Thoracic aorta (tissue), 2 donors: Measurements from ENCODE around the gene KCTD10. TPM values are rescaled to one million over a fixed set of nuclear protein-coding genes. Genes with fewer than 3 reads are reported as not detected.
A peak's percentile ranks its signal among the peaks of the same experiment; 100 is the strongest.

Experiments used
- ATAC-seq: fragments of 150-250 bp; one replicate; pipeline ENCODE4 v1.8.0; 2017; ENCODE audit warnings: low read depth; ENCODE audit not compliant: insufficient number of reproducible peaks, low FRiP score
- DNase-seq: peaks from one replicate; pipeline ENCODE4 v3.0.0-alpha.2; 2020; ENCODE audit warnings: low spot score
- H3K27ac ChIP-seq, 2 donors: fragments of 200-600 bp; sonication (generic); 1 replicate in 1 of 2; 2 replicates in 1 of 2; pipeline ENCODE4 v1.5.1; 2016; ENCODE audit warnings: mild to moderate bottlenecking in 2 of 2, moderate library complexity in 2 of 2
- H3K27me3 ChIP-seq: fragments of 200-600 bp; sonication (generic); replicated peaks from 2 replicates; pipeline ENCODE4 v1.6.0; 2016; ENCODE audit warnings: mild to moderate bottlenecking; ENCODE audit not compliant: insufficient read depth
- H3K36me3 ChIP-seq: fragments of 200-600 bp; sonication (generic); one replicate; pipeline ENCODE4 v1.5.1; 2016
- H3K4me1 ChIP-seq, 2 donors: fragments of 200-600 bp; sonication (generic); 1 replicate in 1 of 2; 2 replicates in 1 of 2; pipeline versions ENCODE4 v1.5.1 to v1.6.0; 2016; ENCODE audit warnings: low read depth in 2 of 2, mild to moderate bottlenecking in 1 of 2; ENCODE audit not compliant: control insufficient read depth in 1 of 2
- H3K4me3 ChIP-seq: fragments of 200-600 bp; sonication (generic); 2 replicates; pipeline ENCODE4 v1.5.1; 2016; ENCODE audit warnings: mild to moderate bottlenecking
- H3K9me3 ChIP-seq: fragments of 200-600 bp; sonication (generic); 2 replicates; pipeline ENCODE4 v1.5.1; 2016
- total RNA-seq, 2 donors: library from RNA; depleted of rRNA; stranded (reverse); fragments of >200 nt; gene quantifications; one replicate each; pipeline versions ENCODE4 v1.1.0 to v1.2.3, GENCODE V29; 2016
- TF ChIP-seq, protein P1 (sequence below): fragments of 200-600 bp; sonication (generic); IDR thresholded peaks from one replicate; pipeline ENCODE4 v1.5.1; 2019; ENCODE audit warnings: antibody characterized with exemption

The KCTD10 gene
- total RNA-seq, 2 donors from 2014 or later, result 109 to 271 TPM

DNA sequence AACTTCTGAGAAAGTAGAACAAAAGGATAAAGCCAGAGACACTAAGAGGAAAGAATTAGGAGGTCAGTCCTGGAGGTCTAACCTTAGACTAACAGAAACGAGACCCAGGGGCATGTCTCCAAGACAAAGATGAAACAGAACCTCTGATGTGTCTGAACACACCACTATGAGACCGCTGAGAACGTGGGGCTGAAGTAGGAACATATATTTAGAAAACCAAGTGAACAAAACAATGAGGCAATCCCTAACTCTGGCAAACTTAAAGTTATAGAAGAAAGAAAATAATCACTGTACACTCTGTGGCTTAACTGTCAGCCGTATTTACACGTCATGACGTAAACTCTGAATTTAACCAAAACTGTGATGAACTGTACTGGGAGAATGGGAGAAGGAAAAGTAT is 17.9 kb downstream of the KCTD10 start:
- peak overlapping the region; percentile 99 for H3K27ac ChIP-seq
- no peaks in the 10 kb centered on the region for H3K27me3 ChIP-seq
- TF ChIP-seq, protein P1, sequence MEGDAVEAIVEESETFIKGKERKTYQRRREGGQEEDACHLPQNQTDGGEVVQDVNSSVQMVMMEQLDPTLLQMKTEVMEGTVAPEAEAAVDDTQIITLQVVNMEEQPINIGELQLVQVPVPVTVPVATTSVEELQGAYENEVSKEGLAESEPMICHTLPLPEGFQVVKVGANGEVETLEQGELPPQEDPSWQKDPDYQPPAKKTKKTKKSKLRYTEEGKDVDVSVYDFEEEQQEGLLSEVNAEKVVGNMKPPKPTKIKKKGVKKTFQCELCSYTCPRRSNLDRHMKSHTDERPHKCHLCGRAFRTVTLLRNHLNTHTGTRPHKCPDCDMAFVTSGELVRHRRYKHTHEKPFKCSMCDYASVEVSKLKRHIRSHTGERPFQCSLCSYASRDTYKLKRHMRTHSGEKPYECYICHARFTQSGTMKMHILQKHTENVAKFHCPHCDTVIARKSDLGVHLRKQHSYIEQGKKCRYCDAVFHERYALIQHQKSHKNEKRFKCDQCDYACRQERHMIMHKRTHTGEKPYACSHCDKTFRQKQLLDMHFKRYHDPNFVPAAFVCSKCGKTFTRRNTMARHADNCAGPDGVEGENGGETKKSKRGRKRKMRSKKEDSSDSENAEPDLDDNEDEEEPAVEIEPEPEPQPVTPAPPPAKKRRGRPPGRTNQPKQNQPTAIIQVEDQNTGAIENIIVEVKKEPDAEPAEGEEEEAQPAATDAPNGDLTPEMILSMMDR, result no peak
- peaks cover 38% of the 10 kb centered on the region for H3K36me3 ChIP-seq
- DNase-seq (no peak), ATAC-seq (peak; percentile 29)
- H3K9me3 ChIP-seq, result no peaks in the 10 kb centered on the region
- H3K4me3 ChIP-seq, result peak overlapping the region; percentile 2
- H3K4me1 ChIP-seq, result peaks cover 55 to 66% of the 10 kb centered on the region in 2 donors

DNA sequence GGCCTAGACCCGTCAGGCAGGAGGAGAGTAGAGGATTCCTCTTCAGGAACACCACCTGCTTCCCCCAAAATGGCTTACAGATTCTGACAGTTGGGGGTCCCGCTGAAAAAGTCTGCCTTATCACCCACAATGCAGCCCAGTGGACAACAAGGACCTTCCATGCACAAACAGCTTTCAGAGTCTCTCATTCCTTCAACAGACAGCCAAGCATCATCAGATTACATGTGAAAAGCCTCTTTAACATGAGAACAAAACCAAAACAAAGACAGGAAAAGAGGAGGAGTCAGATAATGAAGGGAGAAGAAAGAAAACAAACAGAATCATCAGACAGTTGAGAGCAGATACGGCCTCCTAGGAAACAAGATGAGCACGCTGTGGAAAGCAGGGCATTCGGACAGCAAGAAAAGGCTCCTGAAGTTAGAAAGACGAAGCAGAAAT is 18.3 kb downstream of the KCTD10 start:
- Histone ChIP-seq H3K4me1 (peaks cover 50 to 62% of the 10 kb centered on the region in 2 donors), H3K27ac (peak overlapping the region; percentile 99), H3K27me3 (no peaks in the 10 kb centered on the region), H3K4me3 (peak overlapping the region; percentile 2), H3K9me3 (no peaks in the 10 kb centered on the region), H3K36me3 (peaks cover 42% of the 10 kb centered on the region)
- DNase-seq (no peak), ATAC-seq (no peak)
- TF ChIP-seq, protein P1, result no peak

DNA sequence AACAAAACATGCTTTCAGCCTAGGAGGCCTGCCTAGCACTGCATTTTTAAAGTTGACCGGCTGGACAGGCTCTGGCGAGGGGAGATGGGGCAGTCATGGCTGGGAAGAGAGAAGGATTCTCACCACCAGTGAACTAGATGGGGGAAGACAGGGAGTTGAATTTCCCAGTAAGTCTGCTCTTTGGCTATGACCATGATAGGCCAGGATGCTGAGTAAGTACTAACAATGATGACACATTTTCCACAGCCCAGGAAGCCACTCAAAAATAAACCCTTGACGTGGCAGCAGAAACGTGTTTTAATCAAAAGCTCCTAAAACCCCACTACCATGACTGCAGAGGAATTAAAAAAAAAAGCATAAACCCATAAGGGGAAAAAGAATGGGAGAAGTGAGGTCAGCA is 19.0 kb downstream of the KCTD10 start:
- no peak for DNase-seq
- ATAC-seq, result peak; percentile 32
- Histone ChIP-seq H3K9me3 (no peaks in the 10 kb centered on the region), H3K27ac (peak overlapping the region; percentile 99), H3K27me3 (no peaks in the 10 kb centered on the region), H3K4me1 (peaks cover 46 to 57% of the 10 kb centered on the region in 2 donors), H3K36me3 (peaks cover 49% of the 10 kb centered on the region), H3K4me3 (no peak overlapping the region)
- TF ChIP-seq, protein P1, result no peak

DNA sequence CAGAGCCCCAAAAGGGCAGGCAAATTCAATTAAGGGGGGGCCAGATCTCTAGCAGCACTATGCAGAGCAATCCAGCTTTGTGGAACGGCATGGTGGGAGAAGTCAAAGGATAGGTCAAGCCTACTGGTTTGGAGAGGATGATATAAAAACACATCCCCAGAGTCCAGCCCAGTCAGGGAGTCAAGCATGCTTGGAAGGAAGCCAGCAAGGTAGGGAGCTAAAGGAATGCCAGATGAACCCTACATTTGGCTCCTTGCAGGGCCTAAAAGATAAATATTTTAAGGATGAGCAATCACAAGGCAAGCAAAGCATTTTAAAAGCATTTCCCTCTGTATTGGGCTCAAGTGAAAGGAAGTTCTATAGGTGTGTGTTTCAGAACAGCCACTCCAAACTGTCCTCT is 21.4 kb downstream of the KCTD10 start:
- ATAC-seq (no peak), DNase-seq (no peak)
- H3K27ac ChIP-seq, result no peak overlapping the region
- no peaks in the 10 kb centered on the region for H3K27me3 ChIP-seq
- TF ChIP-seq, protein P1, result no peak
- no peaks in the 10 kb centered on the region for H3K9me3 ChIP-seq
- H3K4me3 ChIP-seq, result no peak overlapping the region
- peaks cover 22 to 53% of the 10 kb centered on the region in 2 donors for H3K4me1 ChIP-seq
- peaks cover 59% of the 10 kb centered on the region for H3K36me3 ChIP-seq

DNA sequence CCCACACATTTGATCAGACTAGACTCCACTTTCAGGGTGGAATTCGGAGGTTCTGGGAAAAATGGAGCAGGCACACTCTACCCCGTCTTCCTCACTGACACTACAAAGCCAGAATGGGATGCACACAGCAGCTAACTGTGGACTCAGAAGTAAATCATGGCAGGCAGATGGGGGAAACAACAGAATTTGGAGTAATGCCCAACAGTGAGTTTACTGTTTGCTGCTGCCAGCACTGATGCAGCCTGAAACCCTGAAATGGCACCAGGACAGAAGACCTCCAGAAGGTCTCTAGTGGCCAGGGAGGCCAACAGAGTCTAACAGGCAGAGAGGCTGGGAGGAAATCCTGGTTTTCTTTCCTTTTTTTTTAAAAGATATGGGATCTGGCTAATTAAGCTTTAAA is 24.6 kb downstream of the KCTD10 start:
- H3K9me3 ChIP-seq, result no peaks in the 10 kb centered on the region
- peaks cover 58% of the 10 kb centered on the region for H3K36me3 ChIP-seq
- H3K27ac ChIP-seq, result peak overlapping the region; percentile 13 to 47
- DNase-seq, result no peak
- H3K4me1 ChIP-seq, result peaks cover 2 to 27% of the 10 kb centered on the region in 2 donors
- no peak overlapping the region for H3K4me3 ChIP-seq
- H3K27me3 ChIP-seq, result no peaks in the 10 kb centered on the region
- TF ChIP-seq, protein P1, result no peak
- no peak for ATAC-seq
